G401.6 (cell line): Measurements from ENCODE around the gene AGBL1.
"Not testable (repeated sequence)": the region's sequence is repeated elsewhere in the genome, so short reads cannot be mapped to it uniquely, and the experiment has no call there.

ENCODE experiments used
- FAIRE-seq: peaks from 2 replicates; lab custom pipeline; 2012; peaks lifted over from hg19 to GRCh38; lab: Jason Lieb, UNC

AGBL1 gene

DNA sequence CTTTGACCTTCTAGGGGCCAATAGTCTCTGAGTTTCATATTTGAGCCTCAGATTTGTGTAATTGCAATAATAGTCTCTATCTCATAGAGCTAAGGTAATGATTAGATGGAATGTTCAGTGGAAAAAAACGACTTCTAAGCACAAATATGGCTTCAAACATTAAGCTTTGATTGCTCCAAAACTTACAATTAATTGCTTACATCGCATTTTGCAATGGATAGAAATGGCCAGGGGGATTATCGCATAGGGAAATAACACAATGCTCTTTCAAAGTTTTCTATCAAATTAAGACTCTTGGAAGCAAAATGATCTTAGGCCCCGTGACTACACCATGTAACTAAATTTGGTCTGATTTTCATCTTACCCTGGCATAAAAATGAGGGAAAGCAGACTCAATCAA, 888.6 kb downstream of the AGBL1 start:
- FAIRE-seq = no peak

DNA sequence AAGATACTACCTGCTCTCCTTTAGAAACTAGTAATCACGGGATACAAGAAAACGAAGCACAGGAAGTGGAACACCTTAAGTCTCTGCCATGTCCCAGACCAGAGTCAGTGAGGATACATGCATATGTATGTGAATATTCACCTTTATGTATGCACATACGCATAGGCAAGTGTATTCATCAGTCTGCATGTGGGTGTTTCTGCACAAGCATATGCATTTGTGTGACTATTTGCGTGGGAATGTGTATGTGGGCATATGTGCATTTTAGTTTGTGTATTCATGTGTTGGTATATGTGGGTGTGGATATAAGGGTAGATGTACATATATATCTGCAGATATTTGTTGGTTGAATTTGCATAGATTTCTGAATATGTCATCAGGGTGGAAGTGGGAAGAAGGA, 889.7 kb downstream of the AGBL1 start:
- FAIRE-seq = no peak

DNA sequence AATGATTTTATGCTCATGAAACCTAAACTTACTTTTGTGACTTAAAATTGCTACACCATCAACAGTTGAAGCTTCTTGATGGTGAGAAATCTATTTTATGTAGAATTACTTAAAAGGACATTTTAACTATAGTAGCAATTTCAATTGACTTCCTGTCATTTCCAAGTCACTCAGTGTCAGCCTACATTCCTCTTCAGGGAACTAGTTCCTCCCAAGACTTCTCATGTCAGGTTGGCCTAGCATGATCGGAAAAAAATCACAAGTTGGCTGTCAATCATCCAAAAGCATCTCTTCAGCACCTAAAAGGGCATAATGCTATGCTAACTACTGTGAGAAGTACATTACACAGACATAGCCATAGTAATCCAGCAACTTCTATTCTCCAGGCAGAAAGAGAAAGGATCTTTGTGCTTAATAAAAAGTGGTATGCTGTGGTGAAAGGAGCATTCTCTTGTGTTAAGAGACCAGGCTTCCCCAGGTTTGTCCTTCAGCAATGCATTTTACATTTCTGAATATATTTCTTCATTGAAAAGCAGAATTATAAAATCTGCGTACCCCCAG, 893.7 kb downstream of the AGBL1 start:
- FAIRE-seq = no peak

DNA sequence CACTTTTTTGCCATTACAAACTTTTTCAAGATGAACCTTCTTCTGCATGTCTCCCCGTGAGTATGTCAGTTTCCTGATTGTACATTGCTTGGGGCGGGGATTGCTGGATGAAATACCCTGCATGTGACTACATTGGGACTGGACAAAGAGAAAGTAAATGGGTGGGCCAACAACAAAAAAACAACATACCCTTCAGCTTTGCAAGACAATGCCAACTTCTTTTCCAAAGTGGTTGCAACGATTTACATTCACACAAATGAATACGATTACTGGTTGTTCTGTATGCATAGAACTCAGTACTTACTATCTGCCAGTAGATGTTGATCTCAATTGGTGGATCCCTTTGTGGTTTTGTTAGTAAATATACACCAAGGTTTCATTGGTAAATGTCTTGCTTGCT, 908.4 kb downstream of the AGBL1 start:
- no peak for FAIRE-seq

DNA sequence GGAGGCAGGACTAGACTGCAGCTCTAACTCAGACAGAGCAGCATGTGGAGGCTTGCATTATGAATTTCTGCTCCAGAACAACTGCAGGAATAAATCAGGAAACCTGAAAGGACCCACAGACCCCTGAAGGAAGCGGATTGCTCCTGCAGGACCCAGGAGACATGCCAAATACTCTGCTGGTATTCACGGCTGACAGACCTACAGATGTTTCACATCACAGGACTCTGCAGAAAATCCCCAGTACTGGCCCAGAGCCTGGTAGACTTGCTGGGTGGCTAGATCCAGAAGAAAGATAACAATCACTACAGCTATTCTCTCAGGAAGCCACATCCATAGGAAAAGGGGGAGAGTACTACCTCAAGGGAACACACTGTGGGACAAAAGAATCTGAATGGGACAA, 942.1 kb downstream of the AGBL1 start:
- no peak for FAIRE-seq

DNA sequence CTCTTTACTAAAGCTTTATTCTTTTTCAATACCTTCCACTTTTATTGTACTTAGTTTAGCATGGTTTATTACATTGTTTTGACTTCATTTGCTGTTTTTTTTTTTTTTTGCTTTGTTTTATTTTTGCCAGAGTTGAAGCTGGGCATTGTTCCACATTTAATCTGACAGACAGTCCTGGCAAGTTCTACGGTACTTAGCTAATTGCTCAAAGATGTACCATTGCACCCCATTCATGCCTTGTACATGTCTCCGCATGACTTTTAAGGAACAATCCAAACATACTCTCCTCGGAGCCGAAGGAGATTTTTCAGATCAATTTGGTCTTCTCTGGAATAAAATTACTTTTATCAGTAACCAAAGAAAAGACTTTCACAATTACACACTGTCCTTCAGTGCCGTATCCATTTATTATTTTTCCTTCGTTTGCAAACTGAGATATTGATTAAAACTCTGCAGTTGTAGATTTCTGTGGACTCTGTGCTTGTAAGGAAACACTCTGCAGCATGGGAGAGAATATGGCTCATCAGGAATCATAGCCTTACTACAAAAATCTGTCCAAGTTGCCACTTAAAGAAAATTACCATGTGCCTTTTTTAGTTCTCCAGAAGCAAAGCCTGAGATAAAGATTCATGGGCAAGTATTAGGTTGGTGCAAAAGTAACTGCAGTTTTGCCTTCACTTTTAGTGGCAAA, 952.0 kb downstream of the AGBL1 start:
- FAIRE-seq = no peak

DNA sequence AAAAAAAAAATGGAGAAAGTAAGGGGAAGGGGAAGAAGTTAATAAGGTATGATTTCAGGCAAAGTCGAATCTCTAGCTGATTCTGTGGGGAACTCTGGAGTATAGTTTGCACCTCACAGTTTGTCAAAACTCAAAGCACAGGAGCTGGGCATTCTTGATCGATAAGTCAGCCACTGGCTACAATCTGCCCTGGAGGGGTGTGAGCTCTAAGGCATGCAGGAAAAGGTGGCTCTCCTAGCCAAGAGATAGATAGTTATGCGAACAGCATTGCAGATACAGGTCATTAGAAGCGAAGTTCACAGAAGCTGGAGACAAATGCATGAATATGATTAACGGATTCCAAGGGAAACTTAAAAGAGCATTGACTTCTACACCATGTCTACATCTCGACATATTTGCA, 952.6 kb downstream of the AGBL1 start:
- no peak for FAIRE-seq

DNA sequence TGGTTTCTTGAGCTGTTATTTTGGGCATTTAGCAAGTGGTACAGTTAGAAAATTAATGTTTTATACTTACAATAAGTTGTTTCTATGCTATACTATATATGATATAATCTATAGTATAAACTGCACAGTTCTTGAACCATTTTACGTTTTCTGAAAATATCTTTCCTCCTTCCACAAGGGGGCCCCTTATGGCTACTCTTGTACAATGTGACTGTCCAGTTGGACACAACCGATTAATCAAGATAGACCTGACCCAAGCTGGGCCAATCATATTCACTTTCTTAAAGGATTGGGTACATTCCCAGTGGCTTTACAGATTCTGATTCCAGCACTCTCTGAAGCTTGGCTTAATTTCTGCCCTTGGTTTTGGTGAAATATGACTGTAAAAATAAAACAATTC, 953.4 kb downstream of the AGBL1 start:
- no peak for FAIRE-seq

DNA sequence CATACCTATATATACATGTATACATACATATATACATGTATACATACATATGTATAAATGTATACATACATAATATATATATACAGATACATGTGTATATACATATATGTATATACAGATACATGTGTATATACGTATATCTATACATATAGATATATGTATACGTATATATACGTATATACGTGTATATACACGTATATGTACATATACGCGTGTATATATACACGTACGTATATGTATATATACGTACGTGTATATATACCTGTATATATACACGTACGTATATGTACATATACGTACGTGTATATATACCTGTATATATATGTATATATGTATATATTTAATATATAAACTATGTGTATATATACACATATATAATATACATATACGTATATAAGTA, 955.2 kb downstream of the AGBL1 start:
- peak; percentile 66 for FAIRE-seq

DNA sequence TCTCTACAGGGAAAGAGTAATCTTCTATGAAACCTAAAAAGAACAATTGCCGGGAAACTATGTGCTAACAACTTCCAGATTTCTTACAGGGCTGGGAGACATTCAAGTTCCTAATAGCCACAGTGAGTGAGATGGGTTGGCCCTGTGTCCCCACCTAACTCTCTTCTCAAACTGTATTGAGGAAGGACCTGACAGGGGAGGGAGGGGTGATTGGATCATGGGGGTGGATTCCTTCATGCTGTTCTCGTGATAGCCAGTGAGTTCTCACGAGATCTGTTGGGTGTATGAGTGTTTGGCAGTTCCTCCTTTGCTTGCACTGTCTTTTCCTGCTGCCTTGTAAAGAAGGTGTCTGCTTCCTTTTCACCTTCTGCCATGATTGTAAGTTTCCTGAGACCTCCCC, 958.7 kb downstream of the AGBL1 start:
- FAIRE-seq = no peak

DNA sequence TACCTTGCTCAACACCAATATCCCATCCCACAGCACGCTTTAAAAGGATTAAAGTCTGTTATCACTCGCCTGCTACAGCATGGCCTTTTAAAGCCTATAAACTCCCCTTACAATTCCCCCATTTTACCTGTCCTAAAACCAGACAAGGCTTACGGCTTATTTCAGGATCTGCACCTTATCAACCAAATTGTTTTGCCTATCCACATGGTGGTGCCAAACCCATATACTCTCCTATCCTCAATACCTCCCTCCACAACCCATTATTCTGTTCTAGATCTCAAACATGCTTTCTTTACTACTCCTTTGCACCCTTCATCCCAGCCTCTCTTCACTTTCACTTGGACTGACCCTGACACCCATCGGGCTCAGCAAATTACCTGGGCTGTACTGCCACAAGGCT, 962.9 kb downstream of the AGBL1 start:
- not testable (repeated sequence) for FAIRE-seq

DNA sequence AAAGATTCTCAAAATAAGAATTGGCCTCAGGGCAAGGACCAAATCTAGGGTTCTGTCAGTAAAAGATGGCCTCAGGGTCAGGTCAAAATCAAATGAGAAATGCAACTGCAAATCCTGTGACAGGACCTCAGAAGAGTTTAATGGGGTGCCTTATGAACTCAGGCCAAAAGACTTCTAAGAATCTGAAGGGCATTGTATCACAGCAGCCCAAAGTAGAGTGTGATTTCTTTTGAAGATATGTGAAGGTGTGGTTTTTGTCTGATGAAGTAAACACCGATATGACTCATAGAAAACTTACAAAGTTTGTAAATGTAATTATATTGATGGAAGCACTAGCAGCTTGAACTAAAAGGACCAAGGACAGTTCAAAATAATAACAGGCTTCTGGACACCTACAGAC, 966.1 kb downstream of the AGBL1 start:
- no peak for FAIRE-seq

DNA sequence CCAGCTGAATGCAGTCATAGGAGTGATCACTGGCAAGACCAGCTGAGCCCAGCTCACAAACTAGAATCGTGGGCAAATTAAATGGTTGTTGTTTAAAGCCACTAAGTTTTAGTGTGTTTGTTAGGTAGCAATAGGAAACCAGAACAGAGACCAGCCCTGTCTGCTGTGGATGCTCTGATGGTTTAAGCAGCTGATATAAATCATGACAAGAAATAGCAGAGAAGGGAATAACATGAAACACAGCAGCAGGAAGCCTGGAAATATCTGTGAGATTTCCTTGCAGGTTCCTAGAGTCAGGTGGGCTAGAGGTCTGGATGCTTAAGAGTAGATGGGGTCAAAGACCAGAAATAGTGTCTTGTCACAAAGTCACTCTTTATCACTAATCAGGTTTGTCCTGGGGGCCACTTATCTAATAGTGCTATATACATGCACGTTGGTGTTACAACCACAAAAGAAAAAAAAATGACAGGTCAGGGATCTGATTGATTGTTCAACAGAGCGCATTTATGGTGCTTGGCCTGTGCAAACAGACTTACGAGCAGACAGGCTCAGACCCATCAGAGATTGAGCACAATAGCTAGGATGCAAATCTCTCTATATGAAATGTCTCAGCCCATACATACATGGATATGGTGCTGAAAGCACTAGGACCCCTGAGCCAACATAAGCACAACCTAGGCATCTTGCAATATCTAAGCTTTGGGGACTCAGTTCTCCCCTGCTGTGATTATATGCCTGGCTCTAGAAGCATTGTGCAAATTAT, 967.7 kb downstream of the AGBL1 start:
- no peak for FAIRE-seq
